Naive thymus-derived CD4-positive, alpha-beta T cell (primary cell): Measurements from ENCODE around the gene BRD3OS. TPM values are rescaled to one million over a fixed set of nuclear protein-coding genes. Genes with fewer than 3 reads are reported as not detected.

Experiments
- ATAC-seq: fragments of 150-1000 bp; cut with Tn5 transposase; 2 replicates; pipeline ENCODE4 v1.10.0; 2021; ENCODE audit warnings: mild to moderate bottlenecking, moderate library complexity
- CTCF ChIA-PET: fragments of 350-600 bp; sonication (Branson Sonifier 250); formaldehyde crosslinking; loops from one replicate; lab custom pipeline; 2021; ENCODE audit warnings: antibody characterized with exemption; lab: Charles Lee
- POLR2A ChIA-PET: fragments of 350-600 bp; sonication (Branson Sonifier 250); formaldehyde crosslinking; loops from one replicate; lab custom pipeline; 2021; ENCODE audit warnings: antibody characterized with exemption, inconsistent platforms; lab: Charles Lee
- DNase-seq, 9 donors: peaks; one replicate each; pipeline versions ENCODE4 v3.0.0 to v3.0.0-alpha.2; 2020 to 2022; ENCODE audit warnings: mixed read lengths in 1 of 9
- H3K27ac ChIP-seq: one replicate; pipeline ENCODE4 v1.7.0; 2013; ENCODE audit warnings: mild to moderate bottlenecking, low read depth, low read length, moderate library complexity
- H3K27me3 ChIP-seq, 2 donors: one replicate each; pipeline ENCODE4 v1.7.0; 2013; ENCODE audit warnings: low read length in 2 of 2, mild to moderate bottlenecking in 2 of 2, moderate library complexity in 2 of 2; ENCODE audit not compliant: control insufficient read depth in 2 of 2, insufficient read depth in 2 of 2
- H3K36me3 ChIP-seq, 3 experiments: 1 replicate in 2 of 3; 2 replicates in 1 of 3; pipeline ENCODE4 v1.7.0; 2013; ENCODE audit warnings: low read length in 3 of 3, mild to moderate bottlenecking in 3 of 3, moderate library complexity in 1 of 3; ENCODE audit not compliant: insufficient read depth in 3 of 3, control insufficient read depth in 2 of 3
- H3K4me1 ChIP-seq, 2 donors: one replicate each; pipeline ENCODE4 v1.7.0; 2013; ENCODE audit warnings: low read length in 2 of 2, mild to moderate bottlenecking in 2 of 2, moderate library complexity in 1 of 2; ENCODE audit not compliant: control insufficient read depth in 2 of 2, insufficient read depth in 2 of 2
- H3K4me3 ChIP-seq: 2 replicates; pipeline ENCODE4 v1.7.0; 2013; ENCODE audit warnings: mild to moderate bottlenecking, low read length
- H3K9me3 ChIP-seq, 3 experiments: 1 replicate in 2 of 3; 2 replicates in 1 of 3; pipeline ENCODE4 v1.7.0; 2013; ENCODE audit warnings: low read length in 3 of 3; ENCODE audit not compliant: control insufficient read depth in 2 of 3
- H3K27ac Mint-ChIP-seq, 9 donors: one replicate each; pipeline ENCODE4 v1.8.0; 2020 to 2022; ENCODE audit warnings: mixed read lengths in 9 of 9, mild to moderate bottlenecking in 8 of 9, moderate library complexity in 5 of 9, inconsistent platforms in 2 of 9
- H3K27me3 Mint-ChIP-seq, 5 donors: one replicate each; pipeline ENCODE4 v1.8.0; 2021 to 2022; ENCODE audit warnings: mixed read lengths in 5 of 5, mild to moderate bottlenecking in 1 of 5
- H3K36me3 Mint-ChIP-seq, 5 donors: one replicate each; pipeline ENCODE4 v1.8.0; 2020 to 2022; ENCODE audit warnings: mixed read lengths in 5 of 5, mild to moderate bottlenecking in 3 of 5, inconsistent platforms in 1 of 5
- H3K4me1 Mint-ChIP-seq, 7 donors: one replicate each; pipeline ENCODE4 v1.8.0; 2020 to 2022; ENCODE audit warnings: mixed read lengths in 7 of 7, mild to moderate bottlenecking in 3 of 7, inconsistent platforms in 1 of 7
- H3K4me3 Mint-ChIP-seq, 10 donors: one replicate each; pipeline ENCODE4 v1.8.0; 2020 to 2022; ENCODE audit warnings: mild to moderate bottlenecking in 10 of 10, mixed read lengths in 10 of 10, moderate library complexity in 6 of 10, inconsistent platforms in 2 of 10
- H3K9me3 Mint-ChIP-seq, 11 donors: one replicate each; pipeline ENCODE4 v1.8.0; 2020 to 2022; ENCODE audit warnings: mixed read lengths in 11 of 11, mild to moderate bottlenecking in 4 of 11, inconsistent platforms in 1 of 11, moderate library complexity in 1 of 11
- intact Hi-C, 2 donors: fragments of 100-400 bp; cut with micrococcal nuclease; formaldehyde crosslinking; loops; one replicate each; pipeline ENCODE4 v1.15.1; 2023
- polyA plus RNA-seq, 2 donors: library from polyadenylated mRNA; unstranded; fragments of 300-500 nt; fragmentation: Illumina TruSeq; gene quantifications; one replicate each; pipeline ENCODE4 v1.2.3, GENCODE V29; 2021
- total RNA-seq, 6 experiments: library from RNA in 5 of 6; stranded (reverse) in 5 of 6; gene quantifications; 1 replicate in 5 of 6; 2 replicates in 1 of 6; pipeline ENCODE4 v1.2.3 and lab custom pipeline; 2021 to 2026

BRD3OS gene
- total and polyA plus RNA-seq, 7 experiments from 2014 or later = 8.3 to 28.1 (median 18.4) TPM

- peaks cover 0 to 19% (median 2%) of the 10 kb centered on the region in 3 experiments for H3K36me3 ChIP-seq
- no peak overlapping the region for H3K27ac ChIP-seq
- Mint-ChIP-seq H3K36me3 (peaks cover 0 to 13% (median 2%) of the 10 kb centered on the region in 5 donors), H3K27me3 (no peaks in the 10 kb centered on the region), H3K27ac (peak overlapping the region in 5 of 9 donors; percentile 19 to 69 (median 25)), H3K9me3 (no peaks in the 10 kb centered on the region), H3K4me1 (peaks cover 0 to 21% (median 11%) of the 10 kb centered on the region in 7 donors), H3K4me3 (peak overlapping the region in 8 of 10 donors; percentile 10 to 73 (median 42))
- DNase-seq = no peak
- intact Hi-C loops = loop anchor here (5.0 to 10.0 kb wide), 2 partner anchors 651 to 1877 kb away; partner anchors contain the start of genes CAMSAP1 (in 1 of the 2), STKLD1 (in 1 of the 2) and SURF4 (in 1 of the 2)
- CTCF ChIA-PET = no interaction called here
- H3K27me3 ChIP-seq = no peaks in the 10 kb centered on the region
- H3K9me3 ChIP-seq = no peaks in the 10 kb centered on the region
- POLR2A ChIA-PET = interaction anchor here (4.2 kb wide), 1 partner anchor 107 kb away, joined by 18 read pairs; the partner anchor contains the start of gene WDR5
- ATAC-seq = no peak
- H3K4me3 ChIP-seq = no peak overlapping the region
- H3K4me1 ChIP-seq = peaks cover 5 to 7% of the 10 kb centered on the region in 2 donors
Measured at GRCh38 chr9:134028076-134028475, 2.8 kb downstream of the BRD3OS start.

GRCh38 chr9:134028575-134029247, 3.4 kb downstream of the BRD3OS start:
- H3K36me3 ChIP-seq = peaks cover 0 to 25% (median 4%) of the 10 kb centered on the region in 3 experiments
- ChIA-PET POLR2A (interaction anchor here (4.2 kb wide), 1 partner anchor 106 kb away, joined by 18 read pairs; the partner anchor contains the start of gene WDR5), CTCF (no interaction called here)
- no peaks in the 10 kb centered on the region for H3K9me3 ChIP-seq
- H3K27me3 ChIP-seq = no peaks in the 10 kb centered on the region
- intact Hi-C loops = loop anchor here (5.0 to 10.0 kb wide), 2 partner anchors 651 to 1876 kb away; partner anchors contain the start of genes CAMSAP1 (in 1 of the 2), STKLD1 (in 1 of the 2) and SURF4 (in 1 of the 2)
- Mint-ChIP-seq H3K9me3 (no peaks in the 10 kb centered on the region), H3K27ac (no peak overlapping the region), H3K27me3 (no peaks in the 10 kb centered on the region), H3K36me3 (peaks cover 0 to 19% (median 7%) of the 10 kb centered on the region in 5 donors), H3K4me3 (peak overlapping the region in 2 of 10 donors; percentile 17 to 51), H3K4me1 (peaks cover 0 to 22% (median 11%) of the 10 kb centered on the region in 7 donors)
- H3K4me3 ChIP-seq = no peak overlapping the region
- DNase-seq (no peak), ATAC-seq (no peak)
- peaks cover 5 to 7% of the 10 kb centered on the region in 2 donors for H3K4me1 ChIP-seq
- no peak overlapping the region for H3K27ac ChIP-seq

- ChIA-PET CTCF (no interaction called here), POLR2A (no interaction called here)
- ATAC-seq (no peak), DNase-seq (no peak)
- Histone ChIP-seq H3K9me3 (no peaks in the 10 kb centered on the region), H3K4me1 (peaks cover 5 to 7% of the 10 kb centered on the region in 2 donors), H3K27me3 (no peaks in the 10 kb centered on the region), H3K27ac (no peak overlapping the region), H3K36me3 (peaks cover 0 to 34% (median 4%) of the 10 kb centered on the region in 3 experiments), H3K4me3 (no peak overlapping the region)
- peak overlapping the region in 1 of 9 donors; percentile 38 for H3K27ac Mint-ChIP-seq
- H3K36me3 Mint-ChIP-seq = peaks cover 0 to 19% (median 7%) of the 10 kb centered on the region in 5 donors
- H3K9me3 Mint-ChIP-seq = no peaks in the 10 kb centered on the region
- H3K4me3 Mint-ChIP-seq = no peak overlapping the region
- peaks cover 0 to 18% (median 8%) of the 10 kb centered on the region in 7 donors for H3K4me1 Mint-ChIP-seq
- intact Hi-C loops = loop anchor here (5.0 to 10.0 kb wide), 2 partner anchors 652 to 1875 kb away; partner anchors contain the start of genes CAMSAP1 (in 1 of the 2), STKLD1 (in 1 of the 2) and SURF4 (in 1 of the 2)
- no peaks in the 10 kb centered on the region for H3K27me3 Mint-ChIP-seq
Measured at GRCh38 chr9:134029248-134030226, 4.3 kb downstream of the BRD3OS start.

GRCh38 chr9:134030821-134031470, 5.7 kb downstream of the BRD3OS start:
- Histone ChIP-seq H3K9me3 (no peaks in the 10 kb centered on the region), H3K27ac (no peak overlapping the region), H3K4me3 (no peak overlapping the region), H3K27me3 (no peaks in the 10 kb centered on the region), H3K36me3 (peaks cover 0 to 48% (median 4%) of the 10 kb centered on the region in 3 experiments), H3K4me1 (peaks cover 4 to 7% of the 10 kb centered on the region in 2 donors)
- POLR2A ChIA-PET = no interaction called here
- DNase-seq = no peak
- CTCF ChIA-PET = interaction anchor here (0.6 kb wide), 1 partner anchor 1747 kb away, joined by 3 read pairs; no protein-coding TSS in a partner anchor
- no peak for ATAC-seq
- Mint-ChIP-seq H3K4me3 (no peak overlapping the region), H3K27ac (peak overlapping the region in 1 of 9 donors; percentile 18), H3K4me1 (peaks cover 0 to 15% (median 7%) of the 10 kb centered on the region in 7 donors), H3K9me3 (peaks cover 0 to 2% (median 0%) of the 10 kb centered on the region in 11 donors), H3K27me3 (no peaks in the 10 kb centered on the region), H3K36me3 (peaks cover 0 to 22% (median 9%) of the 10 kb centered on the region in 5 donors)
- intact Hi-C loops = no loop called here

GRCh38 chr9:134031783-134032182, 6.5 kb downstream of the BRD3OS start:
- Mint-ChIP-seq H3K27ac (peak overlapping the region in 1 of 9 donors; percentile 32), H3K4me1 (peaks cover 0 to 14% (median 4%) of the 10 kb centered on the region in 7 donors), H3K36me3 (peaks cover 3 to 27% (median 10%) of the 10 kb centered on the region in 5 donors), H3K4me3 (no peak overlapping the region), H3K9me3 (peaks cover 0 to 2% (median 0%) of the 10 kb centered on the region in 11 donors), H3K27me3 (no peaks in the 10 kb centered on the region)
- H3K4me1 ChIP-seq = no peaks in the 10 kb centered on the region
- ATAC-seq (no peak), DNase-seq (no peak)
- ChIA-PET CTCF (no interaction called here), POLR2A (no interaction called here)
- H3K27ac ChIP-seq = no peak overlapping the region
- intact Hi-C loops = no loop called here
- no peak overlapping the region for H3K4me3 ChIP-seq
- no peaks in the 10 kb centered on the region for H3K9me3 ChIP-seq
- H3K27me3 ChIP-seq = no peaks in the 10 kb centered on the region
- peaks cover 0 to 53% (median 4%) of the 10 kb centered on the region in 3 experiments for H3K36me3 ChIP-seq
